ENCODE results near the gene RBM22.

DNA sequence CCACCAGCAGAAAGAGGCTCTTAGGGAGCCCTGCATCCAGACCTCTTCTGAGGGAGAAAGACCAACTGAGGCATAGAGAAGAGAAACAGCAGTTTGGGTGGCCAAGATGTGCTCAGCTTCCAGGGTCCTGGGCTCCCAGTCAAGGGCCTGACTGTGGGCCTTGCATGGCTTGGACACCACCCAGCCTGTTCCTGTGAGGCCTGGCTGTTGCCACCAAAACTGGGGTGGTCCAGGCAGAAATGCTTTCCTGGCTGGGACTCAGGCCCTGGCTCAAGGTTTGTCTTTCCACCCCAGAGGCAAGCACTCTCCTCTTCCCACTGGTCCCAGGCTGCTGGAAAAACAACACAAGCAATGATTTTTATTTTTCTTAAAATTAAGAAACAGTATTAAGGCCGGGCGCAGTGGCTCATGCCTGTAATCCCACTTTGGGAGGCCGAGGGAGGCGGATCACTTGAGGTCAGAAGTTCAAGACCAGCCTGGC lies 26.5 kb downstream of the RBM22 start:
- no peak for TF ChIP-seq POLR2AphosphoS5 (IDR thresholded peaks at IDR 0.05; ENCODE audit: low read depth, low read length)
- TF ChIP-seq, protein P1, sequence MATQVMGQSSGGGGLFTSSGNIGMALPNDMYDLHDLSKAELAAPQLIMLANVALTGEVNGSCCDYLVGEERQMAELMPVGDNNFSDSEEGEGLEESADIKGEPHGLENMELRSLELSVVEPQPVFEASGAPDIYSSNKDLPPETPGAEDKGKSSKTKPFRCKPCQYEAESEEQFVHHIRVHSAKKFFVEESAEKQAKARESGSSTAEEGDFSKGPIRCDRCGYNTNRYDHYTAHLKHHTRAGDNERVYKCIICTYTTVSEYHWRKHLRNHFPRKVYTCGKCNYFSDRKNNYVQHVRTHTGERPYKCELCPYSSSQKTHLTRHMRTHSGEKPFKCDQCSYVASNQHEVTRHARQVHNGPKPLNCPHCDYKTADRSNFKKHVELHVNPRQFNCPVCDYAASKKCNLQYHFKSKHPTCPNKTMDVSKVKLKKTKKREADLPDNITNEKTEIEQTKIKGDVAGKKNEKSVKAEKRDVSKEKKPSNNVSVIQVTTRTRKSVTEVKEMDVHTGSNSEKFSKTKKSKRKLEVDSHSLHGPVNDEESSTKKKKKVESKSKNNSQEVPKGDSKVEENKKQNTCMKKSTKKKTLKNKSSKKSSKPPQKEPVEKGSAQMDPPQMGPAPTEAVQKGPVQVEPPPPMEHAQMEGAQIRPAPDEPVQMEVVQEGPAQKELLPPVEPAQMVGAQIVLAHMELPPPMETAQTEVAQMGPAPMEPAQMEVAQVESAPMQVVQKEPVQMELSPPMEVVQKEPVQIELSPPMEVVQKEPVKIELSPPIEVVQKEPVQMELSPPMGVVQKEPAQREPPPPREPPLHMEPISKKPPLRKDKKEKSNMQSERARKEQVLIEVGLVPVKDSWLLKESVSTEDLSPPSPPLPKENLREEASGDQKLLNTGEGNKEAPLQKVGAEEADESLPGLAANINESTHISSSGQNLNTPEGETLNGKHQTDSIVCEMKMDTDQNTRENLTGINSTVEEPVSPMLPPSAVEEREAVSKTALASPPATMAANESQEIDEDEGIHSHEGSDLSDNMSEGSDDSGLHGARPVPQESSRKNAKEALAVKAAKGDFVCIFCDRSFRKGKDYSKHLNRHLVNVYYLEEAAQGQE (IDR thresholded peaks at IDR 0.05; ENCODE audit: insufficient read depth in 1 of 2, low read depth in 2 of 2, low read length in 2 of 2) = no peak
- no peak for TF ChIP-seq TAF1 (IDR thresholded peaks at IDR 0.05; ENCODE audit: borderline replicate concordance, insufficient read depth, low read length)

All from PFSK-1 (cell line).